Measurements from ENCODE around the gene CAVIN2. TPM values are rescaled to one million over a fixed set of nuclear protein-coding genes. Genes with fewer than 3 reads are reported as not detected.

The CAVIN2 gene
- polyA plus RNA-seq, 1 donor from 2014 or later, result not detected

- no peaks in the 10 kb centered on the region for H3K79me2 ChIP-seq (replicated peaks; ENCODE audit: insufficient read depth, low read length)
- H3K36me3 ChIP-seq (ENCODE audit: insufficient read depth, low read length), result no peaks in the 10 kb centered on the region
- H3K27me3 ChIP-seq (ENCODE audit: insufficient read depth, low read depth, low read length), result no peaks in the 10 kb centered on the region
- TF ChIP-seq, protein P1, sequence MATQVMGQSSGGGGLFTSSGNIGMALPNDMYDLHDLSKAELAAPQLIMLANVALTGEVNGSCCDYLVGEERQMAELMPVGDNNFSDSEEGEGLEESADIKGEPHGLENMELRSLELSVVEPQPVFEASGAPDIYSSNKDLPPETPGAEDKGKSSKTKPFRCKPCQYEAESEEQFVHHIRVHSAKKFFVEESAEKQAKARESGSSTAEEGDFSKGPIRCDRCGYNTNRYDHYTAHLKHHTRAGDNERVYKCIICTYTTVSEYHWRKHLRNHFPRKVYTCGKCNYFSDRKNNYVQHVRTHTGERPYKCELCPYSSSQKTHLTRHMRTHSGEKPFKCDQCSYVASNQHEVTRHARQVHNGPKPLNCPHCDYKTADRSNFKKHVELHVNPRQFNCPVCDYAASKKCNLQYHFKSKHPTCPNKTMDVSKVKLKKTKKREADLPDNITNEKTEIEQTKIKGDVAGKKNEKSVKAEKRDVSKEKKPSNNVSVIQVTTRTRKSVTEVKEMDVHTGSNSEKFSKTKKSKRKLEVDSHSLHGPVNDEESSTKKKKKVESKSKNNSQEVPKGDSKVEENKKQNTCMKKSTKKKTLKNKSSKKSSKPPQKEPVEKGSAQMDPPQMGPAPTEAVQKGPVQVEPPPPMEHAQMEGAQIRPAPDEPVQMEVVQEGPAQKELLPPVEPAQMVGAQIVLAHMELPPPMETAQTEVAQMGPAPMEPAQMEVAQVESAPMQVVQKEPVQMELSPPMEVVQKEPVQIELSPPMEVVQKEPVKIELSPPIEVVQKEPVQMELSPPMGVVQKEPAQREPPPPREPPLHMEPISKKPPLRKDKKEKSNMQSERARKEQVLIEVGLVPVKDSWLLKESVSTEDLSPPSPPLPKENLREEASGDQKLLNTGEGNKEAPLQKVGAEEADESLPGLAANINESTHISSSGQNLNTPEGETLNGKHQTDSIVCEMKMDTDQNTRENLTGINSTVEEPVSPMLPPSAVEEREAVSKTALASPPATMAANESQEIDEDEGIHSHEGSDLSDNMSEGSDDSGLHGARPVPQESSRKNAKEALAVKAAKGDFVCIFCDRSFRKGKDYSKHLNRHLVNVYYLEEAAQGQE (IDR thresholded peaks at IDR 0.05; ENCODE audit: borderline replicate concordance), result no peak
- TF ChIP-seq POLR2AphosphoS5 (IDR thresholded peaks at IDR 0.05) (no peak), EZH2 (IDR thresholded peaks at IDR 0.05; ENCODE audit: borderline replicate concordance, insufficient read depth, low read length, poor library complexity, severe bottlenecking) (no peak), MXI1 (conservative IDR thresholded peaks at IDR 0.05; ENCODE audit: poor library complexity, severe bottlenecking) (no peak), RAD21 (conservative IDR thresholded peaks at IDR 0.05) (no peak), TAF1 (IDR thresholded peaks at IDR 0.05; ENCODE audit: low read depth) (no peak), EP300 (conservative IDR thresholded peaks at IDR 0.05; ENCODE audit: poor library complexity, severe bottlenecking) (no peak), SMC3 (conservative IDR thresholded peaks at IDR 0.05; ENCODE audit: poor library complexity) (no peak)
- TF ChIP-seq, protein P2, sequence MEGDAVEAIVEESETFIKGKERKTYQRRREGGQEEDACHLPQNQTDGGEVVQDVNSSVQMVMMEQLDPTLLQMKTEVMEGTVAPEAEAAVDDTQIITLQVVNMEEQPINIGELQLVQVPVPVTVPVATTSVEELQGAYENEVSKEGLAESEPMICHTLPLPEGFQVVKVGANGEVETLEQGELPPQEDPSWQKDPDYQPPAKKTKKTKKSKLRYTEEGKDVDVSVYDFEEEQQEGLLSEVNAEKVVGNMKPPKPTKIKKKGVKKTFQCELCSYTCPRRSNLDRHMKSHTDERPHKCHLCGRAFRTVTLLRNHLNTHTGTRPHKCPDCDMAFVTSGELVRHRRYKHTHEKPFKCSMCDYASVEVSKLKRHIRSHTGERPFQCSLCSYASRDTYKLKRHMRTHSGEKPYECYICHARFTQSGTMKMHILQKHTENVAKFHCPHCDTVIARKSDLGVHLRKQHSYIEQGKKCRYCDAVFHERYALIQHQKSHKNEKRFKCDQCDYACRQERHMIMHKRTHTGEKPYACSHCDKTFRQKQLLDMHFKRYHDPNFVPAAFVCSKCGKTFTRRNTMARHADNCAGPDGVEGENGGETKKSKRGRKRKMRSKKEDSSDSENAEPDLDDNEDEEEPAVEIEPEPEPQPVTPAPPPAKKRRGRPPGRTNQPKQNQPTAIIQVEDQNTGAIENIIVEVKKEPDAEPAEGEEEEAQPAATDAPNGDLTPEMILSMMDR (IDR thresholded peaks at IDR 0.05; ENCODE audit: poor library complexity, severe bottlenecking), result no peak
- no peak overlapping the region for H3K27ac ChIP-seq (ENCODE audit: low read length)
- no peak overlapping the region for H3K4me3 ChIP-seq (ENCODE audit: low read length)
- H3K9ac ChIP-seq (ENCODE audit: low read length), result no peak overlapping the region
- H2AFZ ChIP-seq (ENCODE audit: low read depth, low read length), result no peak overlapping the region
- no peaks in the 10 kb centered on the region for H3K9me3 ChIP-seq (ENCODE audit: low read length)
- H3F3A ChIP-seq (ENCODE audit: insufficient read depth, low read length, poor library complexity, severe bottlenecking), result no peaks in the 10 kb centered on the region
- no peaks in the 10 kb centered on the region for H4K20me1 ChIP-seq (ENCODE audit: insufficient read depth)
- no peaks in the 10 kb centered on the region for H3K9me2 ChIP-seq (ENCODE audit: insufficient read depth, low read length)
- H3K4me2 ChIP-seq (ENCODE audit: low read length), result no peak overlapping the region
Measured at GRCh38 chr2:191815010-191815409, 31.9 kb downstream of the CAVIN2 start.

GRCh38 chr2:191813943-191814342 is 32.9 kb downstream of the CAVIN2 start:
- Histone ChIP-seq H3K9me3 (ENCODE audit: low read length) (no peaks in the 10 kb centered on the region), H3K79me2 (replicated peaks; ENCODE audit: insufficient read depth, low read length) (no peaks in the 10 kb centered on the region), H3K9ac (ENCODE audit: low read length) (no peak overlapping the region), H2AFZ (ENCODE audit: low read depth, low read length) (no peak overlapping the region), H3K4me3 (ENCODE audit: low read length) (no peak overlapping the region), H4K20me1 (ENCODE audit: insufficient read depth) (no peaks in the 10 kb centered on the region), H3F3A (ENCODE audit: insufficient read depth, low read length, poor library complexity, severe bottlenecking) (no peaks in the 10 kb centered on the region), H3K4me2 (ENCODE audit: low read length) (no peak overlapping the region), H3K27me3 (ENCODE audit: insufficient read depth, low read depth, low read length) (no peaks in the 10 kb centered on the region), H3K9me2 (ENCODE audit: insufficient read depth, low read length) (no peaks in the 10 kb centered on the region), H3K27ac (ENCODE audit: low read length) (no peak overlapping the region), H3K36me3 (ENCODE audit: insufficient read depth, low read length) (no peaks in the 10 kb centered on the region)
- TF ChIP-seq EP300 (conservative IDR thresholded peaks at IDR 0.05; ENCODE audit: poor library complexity, severe bottlenecking), result no peak
- no peak for TF ChIP-seq EZH2 (IDR thresholded peaks at IDR 0.05; ENCODE audit: borderline replicate concordance, insufficient read depth, low read length, poor library complexity, severe bottlenecking)
- TF ChIP-seq TAF1 (IDR thresholded peaks at IDR 0.05; ENCODE audit: low read depth), result no peak
- TF ChIP-seq SMC3 (conservative IDR thresholded peaks at IDR 0.05; ENCODE audit: poor library complexity), result no peak
- TF ChIP-seq, protein P1 (IDR thresholded peaks at IDR 0.05; ENCODE audit: borderline replicate concordance), result no peak
- no peak for TF ChIP-seq MXI1 (conservative IDR thresholded peaks at IDR 0.05; ENCODE audit: poor library complexity, severe bottlenecking)
- TF ChIP-seq, protein P2 (IDR thresholded peaks at IDR 0.05; ENCODE audit: poor library complexity, severe bottlenecking), result no peak
- TF ChIP-seq POLR2AphosphoS5 (IDR thresholded peaks at IDR 0.05), result no peak
- no peak for TF ChIP-seq RAD21 (conservative IDR thresholded peaks at IDR 0.05)
